LHCN-M2 (cell line): ENCODE data around the gene DOK3. TPM values are rescaled to one million over a fixed set of nuclear protein-coding genes. Genes with fewer than 3 reads are reported as not detected.
"Not testable (repeated sequence)": the region's sequence is repeated elsewhere in the genome, so short reads cannot be mapped to it uniquely, and the experiment has no call there.

Experiments used
- DNase-seq: peaks from one replicate; pipeline ENCODE4 v3.0.0-alpha.2; 2012; ENCODE audit warnings: low read depth
- total RNA-seq: library from RNA; depleted of rRNA; stranded (reverse); fragments of >200 nt; gene quantifications from 2 replicates; pipeline ENCODE4 v1.2.3, GENCODE V29; 2014

Gene DOK3
- total RNA-seq, 1 experiment from 2014 or later = 14.8 TPM

DNA sequence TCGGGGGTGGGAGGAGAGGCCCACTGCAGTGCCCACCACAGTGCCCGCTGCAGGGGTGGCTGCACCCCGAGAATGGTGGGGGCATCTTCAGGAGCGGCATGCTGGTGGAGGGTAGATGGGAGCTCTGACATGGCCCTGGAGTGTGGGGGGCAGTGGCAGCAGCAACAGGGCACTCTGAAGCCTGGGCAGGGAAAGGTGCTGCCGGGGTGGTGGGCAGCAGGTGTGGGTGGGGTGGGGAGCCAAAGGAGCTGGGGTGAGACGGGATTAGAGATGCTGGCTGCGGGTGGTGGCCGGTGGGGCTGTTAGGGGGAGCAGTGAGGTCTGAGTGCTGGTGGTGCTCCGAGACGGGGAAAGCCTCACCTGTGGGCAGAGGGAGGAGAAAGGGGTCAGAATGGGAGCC, 26.8 kb upstream of the DOK3 start:
- no peak for DNase-seq

DNA sequence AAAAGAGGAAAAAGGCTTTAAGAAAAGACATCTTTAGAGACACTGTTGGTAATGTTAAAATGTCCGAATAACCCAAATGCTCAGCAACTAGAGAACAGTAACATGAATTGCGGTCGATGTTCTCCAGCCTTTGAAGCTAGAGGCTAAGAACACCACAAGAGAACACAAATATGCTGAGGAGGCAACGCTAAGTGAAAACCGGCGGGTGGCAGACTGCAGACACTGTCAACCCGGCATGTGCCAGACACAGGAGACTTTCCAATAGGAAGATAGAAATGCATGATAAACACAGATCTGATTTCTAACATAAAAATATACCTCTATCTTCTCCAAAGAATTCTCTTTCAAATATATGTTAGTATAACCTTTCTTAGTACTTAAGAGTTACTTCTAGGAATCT, 25.5 kb upstream of the DOK3 start:
- no peak for DNase-seq

DNA sequence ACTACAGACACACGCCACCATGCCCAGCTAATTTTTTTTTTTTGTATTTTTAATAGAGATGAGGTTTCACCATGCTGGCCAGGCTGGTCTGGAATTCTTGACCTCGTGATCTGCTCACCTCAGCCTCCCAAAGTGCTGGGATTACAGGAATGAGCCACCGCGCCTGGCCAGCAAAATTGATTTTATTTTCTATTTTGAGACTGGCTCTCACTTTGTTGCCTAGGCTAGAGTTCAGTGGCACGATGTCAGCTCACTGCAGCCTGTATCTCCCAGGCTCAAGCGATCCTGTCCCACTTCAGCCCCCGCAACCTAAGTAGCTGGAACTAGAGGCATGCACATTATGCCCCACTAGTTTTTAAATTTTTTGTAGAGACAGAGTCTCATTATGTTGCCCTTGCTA, 24.8 kb upstream of the DOK3 start:
- DNase-seq = not testable (repeated sequence)

DNA sequence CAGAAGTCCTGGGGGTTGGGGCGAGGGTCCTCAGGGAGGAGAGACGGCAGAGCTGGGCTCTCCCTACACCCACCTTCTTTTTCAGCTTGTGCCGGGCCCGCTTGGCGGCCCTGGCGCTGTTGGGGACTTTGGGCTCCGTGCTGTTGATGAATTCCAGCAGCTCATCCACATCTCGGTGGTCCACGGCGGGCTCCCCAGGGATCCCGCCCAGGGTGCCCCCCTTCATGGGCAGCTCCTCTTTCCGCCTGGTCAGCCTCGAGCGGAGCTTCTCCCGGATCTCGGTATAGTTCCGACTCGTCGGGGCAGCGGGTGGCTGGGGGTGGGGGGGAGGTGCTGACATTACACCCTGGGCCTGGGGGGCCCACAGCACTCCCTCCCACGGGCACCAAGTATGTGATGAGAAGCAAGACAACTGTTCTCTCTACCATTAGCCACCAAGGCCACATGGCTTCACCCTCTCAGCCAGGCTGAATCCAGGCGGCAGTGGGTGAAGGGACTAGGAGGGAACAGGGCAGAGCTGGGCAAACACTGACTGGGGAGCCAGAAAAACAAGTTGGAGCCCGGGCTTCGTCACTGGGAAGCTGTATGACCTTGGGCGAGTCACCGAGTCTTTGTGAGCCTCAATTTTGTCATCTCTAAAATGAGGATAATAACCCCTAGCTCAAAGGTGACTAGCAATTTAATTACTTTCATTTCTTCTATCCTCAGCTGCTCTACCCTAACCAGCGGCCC, 21.7 kb upstream of the DOK3 start:
- DNase-seq = no peak

DNA sequence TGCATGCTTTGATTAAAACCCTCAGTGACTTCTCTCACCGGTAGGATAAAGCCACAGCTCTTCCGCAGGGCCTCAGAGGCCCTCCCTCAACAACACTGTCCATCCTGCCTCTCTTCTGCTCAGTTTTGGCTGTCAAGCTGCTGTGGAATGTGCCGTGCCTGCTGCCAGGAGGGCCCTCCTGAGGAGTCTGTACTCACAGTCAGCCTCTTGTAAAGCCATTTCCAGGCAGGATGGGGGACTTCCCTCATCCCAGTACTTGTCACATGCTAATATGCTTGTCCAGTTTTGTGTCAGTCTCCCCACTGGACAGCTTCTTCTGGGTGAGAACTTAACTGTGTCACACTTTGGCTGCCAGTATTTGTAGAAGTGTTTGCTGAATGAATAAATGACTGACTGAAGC, 21.0 kb upstream of the DOK3 start:
- DNase-seq = no peak

DNA sequence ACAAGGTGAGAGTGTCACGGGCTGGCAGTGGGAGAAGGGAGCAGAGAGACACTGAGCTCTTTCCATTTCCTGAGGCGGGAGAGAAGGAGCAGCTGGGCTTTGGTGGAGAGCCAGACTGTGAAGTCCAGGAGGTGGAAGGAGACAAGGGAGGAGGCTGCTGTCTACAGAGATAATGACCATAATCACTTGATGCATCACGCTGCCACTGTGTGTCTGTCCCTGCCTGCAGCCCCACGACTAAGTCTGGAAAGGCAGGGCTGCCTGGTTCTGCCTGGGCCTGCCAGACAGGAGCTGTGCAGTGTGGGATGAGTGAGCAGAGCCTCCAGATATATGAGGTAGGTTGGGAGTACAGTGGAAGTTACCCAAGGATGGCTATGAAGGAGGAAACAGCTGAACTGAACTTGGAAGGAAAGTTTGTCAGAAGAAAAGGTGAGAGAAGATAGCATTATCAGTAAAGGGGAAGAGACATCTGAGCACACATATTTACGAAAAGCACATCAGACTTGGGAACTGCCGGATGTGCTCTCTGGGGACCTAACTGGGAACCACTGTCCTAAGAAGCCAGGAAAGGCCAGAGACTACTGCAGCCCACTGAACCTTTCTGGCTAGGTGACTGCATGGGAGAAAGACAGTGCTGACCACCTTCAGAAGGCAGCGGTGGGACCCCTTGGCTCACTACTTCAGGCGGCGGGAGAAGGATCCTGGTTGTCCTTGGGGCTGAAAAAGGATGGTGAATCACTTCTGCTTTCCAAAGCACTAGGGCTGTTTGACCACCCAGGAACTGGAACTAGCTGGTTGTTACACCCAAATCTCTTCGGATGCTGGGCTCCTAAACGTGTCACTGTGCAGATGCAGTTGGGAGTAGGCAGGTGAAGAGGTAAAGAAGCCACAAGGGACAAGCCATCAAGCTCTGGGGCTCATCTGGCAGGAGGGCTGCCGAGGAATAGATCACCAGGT, 19.9 kb upstream of the DOK3 start:
- DNase-seq = no peak

DNA sequence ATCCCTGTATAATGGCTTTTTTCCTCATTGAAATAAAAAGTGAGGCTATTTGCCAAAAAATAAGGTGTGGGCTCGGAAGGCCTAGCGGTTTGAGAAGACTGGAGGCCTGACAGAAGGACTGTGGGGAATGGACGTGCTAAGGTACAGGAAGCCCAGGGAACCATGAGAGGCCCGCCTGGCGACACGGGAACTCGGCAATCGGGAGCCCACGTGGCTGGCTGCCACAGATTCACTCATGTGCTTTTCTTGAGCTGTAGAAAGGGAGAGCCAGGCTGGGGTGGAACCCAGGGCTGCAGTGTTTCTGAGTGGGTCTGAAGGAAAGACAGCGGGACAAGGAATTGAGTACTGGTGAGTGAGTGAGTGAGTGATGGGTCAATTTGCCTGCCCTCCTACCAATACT, 19.0 kb upstream of the DOK3 start:
- no peak for DNase-seq

DNA sequence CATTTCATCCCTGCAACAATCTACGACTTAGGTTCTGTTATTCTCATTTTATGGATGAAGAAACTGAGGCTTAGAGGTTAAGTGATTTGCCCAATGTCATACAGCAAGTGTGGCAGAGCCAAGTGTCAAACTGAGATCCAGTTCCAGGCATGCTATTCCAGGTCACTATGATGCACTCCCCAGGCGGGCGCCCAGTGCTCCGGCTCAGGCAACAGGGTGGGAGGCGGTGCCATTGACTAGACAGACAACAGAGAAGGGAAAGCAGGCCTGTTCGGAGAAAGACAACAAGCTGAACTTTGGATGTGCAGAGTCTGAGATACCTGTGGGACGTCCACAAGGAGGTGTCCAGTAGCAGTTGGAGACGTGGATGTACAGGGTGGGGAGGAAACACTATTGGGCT, 18.0 kb upstream of the DOK3 start:
- DNase-seq = no peak

DNA sequence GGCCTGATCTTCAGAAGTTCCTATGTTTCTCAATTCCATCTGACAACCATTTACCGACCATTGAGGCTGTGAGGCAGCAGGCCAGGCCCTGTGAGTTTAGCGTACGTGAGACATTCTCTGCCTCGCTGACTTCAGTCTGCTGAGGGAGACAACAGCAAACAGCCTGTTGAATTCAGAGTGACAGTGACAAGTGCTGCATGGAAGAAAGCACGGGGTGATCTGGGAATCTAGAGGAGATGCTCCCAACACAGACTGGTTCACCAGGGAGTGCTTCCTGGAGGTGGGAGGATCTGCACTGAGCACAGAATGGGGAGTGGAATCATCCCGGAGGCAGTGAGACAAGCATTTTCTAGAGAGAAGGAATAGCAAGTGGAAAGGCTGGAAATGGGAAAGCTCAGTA, 17.2 kb upstream of the DOK3 start:
- no peak for DNase-seq

DNA sequence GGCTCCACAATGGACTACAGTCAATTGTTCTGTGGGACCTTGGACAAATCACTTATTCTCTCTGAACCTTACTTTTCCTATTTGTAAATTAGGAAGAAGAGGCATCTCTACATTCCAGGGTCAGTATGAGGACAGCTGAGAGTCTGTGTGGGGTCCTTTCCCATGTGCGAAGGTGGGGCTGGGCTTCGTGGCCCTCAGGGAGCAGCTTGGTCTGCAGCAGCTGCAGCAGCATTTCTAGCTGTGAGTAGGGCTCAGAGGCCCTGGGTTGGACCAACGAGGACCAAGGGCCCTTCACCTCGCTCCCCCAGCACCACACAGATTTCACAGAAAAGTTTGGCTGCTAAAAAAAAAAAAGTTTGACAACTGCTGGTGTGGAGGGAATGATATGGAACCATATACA, 16.6 kb upstream of the DOK3 start:
- no peak for DNase-seq

DNA sequence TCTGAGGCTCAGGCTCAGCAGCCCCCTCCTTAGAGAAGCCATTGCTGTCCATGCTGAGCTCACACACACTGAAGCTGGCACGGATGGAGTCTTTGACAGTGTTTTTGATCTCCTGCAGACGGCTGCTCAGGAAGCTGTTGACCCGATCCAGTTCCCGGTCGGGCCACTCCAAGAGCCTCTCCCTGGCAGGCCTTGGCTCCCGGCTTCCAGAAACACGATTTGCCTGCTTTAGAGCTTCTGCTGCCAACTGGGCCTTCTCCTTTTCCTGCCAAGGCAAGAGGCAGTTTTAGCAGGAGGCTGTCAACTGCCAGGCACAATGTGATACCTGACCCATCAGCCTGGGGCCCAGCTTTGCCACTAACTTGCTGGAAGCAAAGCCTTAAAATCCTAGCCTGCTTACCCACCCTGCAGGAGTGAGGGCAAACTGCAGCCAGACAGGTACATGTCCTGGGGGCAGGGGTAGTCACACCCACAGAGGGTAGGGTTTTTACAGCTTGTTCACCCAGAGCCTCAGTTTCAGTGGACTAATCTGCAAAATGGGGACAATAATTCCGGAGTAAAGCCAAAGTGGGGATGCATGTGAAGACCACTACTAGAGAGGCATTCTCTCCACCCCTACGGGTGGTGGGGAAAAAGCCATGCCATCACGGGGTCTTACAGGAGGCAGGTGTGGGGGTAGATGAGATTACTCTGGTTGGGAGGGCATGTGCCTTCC, 15.5 kb upstream of the DOK3 start:
- DNase-seq = no peak

DNA sequence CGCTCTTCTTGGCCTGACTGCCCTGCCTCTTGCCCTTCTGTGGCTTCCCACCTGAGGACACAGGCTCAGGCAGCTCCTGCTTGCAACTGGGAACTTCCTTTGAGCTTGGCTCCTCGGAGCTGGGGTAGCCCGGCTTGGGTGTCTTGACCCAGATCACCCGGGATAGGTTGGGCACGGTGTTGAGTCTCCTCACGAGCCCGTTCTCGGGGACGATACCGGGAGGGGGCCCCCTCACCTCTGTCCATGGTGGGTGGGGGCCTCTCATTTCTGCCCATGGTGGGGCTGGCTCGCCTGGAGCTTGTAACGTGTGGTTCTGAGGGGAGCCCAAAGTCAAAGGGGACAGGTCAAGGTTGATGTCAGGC, 14.9 kb upstream of the DOK3 start:
- DNase-seq = no peak

DNA sequence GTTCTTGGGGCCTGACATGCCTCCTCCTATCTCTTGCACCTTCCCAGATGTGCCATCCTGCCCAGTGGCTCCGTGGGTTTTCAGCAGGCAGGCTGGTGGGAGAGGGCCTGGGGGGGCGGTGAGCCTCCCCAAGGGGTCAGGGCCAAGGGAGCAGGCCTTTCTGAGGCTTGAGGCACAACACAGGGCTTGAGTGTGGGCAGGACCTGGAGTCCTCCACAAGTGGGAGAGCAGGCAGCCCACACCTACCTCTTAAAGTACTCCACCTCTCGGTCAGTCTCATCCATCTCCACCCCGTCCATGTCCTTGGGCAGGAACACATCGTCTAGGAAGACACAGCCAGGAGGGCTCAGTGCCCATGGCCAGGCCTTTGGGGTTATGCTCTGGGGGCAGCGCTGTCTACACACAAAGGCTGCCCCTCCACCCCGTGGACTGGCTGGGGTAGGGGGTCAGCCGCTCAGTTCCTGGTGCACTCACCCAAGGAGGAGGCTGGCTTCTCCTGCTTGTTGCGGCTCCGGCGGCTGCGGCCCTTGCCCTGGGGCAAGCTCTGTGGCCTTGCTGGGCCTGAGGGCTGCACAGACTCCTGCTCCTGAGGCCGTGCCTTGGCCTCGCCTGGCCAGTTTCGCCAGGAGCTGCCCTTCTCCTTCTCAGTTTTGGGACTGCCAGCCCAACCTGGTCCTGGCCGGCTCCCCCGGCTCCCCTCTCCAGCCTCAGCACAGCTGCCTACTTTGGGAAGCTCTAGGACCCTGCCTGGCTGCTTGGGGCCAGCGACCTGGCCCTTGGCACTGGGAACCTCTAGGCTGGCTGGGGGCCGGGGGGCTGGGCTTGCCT, 14.3 kb upstream of the DOK3 start:
- no peak for DNase-seq

DNA sequence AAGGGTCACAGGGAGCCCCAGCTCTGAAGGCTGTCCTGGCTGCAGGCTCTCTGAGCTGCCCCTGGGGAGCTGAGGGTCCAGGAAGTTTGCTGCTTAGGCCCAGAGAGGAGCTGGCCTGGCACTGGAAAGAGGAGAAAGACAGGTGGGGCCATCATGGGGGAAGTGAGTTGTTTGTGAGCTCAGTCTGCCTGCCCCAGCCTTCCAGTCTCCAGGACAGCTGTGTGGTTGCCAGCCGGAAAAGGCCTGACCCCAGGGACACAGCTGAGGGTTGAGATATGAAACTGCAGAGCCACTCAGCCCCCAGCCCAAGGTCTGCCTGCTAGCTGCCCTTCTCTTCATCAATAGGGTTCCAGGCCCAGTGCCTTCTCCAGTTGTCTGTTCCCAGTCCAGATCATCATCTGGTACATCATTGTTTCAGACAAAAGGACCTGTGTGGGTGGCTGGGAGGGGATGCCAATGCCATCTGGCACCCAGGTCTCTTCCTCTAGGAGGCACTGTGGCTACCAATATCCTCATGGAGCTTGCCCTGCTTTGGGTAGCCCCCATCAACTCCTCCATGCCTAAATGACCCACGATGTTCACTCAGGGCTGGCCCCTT, 11.4 kb upstream of the DOK3 start:
- peak; percentile 82 for DNase-seq

DNA sequence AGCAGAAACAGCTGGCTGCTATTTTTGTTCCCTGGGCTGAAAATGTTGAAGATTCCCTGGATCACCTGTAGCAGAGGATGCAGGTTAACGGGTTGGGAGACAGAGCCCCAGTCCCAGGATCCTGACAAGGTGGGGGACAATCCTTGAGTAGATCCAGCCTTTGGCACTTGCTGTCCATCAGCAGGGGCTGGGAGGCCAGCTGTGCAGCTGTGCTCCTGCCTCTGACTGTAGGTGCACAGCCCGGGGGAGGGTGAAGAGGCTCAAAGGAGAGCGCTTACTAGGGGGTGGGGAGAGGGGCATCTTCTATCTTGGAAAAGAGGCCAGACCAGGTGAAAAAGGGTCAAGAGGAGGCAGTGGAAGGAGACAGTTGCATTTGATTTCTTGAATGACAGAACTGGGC, 10.6 kb upstream of the DOK3 start:
- no peak for DNase-seq

DNA sequence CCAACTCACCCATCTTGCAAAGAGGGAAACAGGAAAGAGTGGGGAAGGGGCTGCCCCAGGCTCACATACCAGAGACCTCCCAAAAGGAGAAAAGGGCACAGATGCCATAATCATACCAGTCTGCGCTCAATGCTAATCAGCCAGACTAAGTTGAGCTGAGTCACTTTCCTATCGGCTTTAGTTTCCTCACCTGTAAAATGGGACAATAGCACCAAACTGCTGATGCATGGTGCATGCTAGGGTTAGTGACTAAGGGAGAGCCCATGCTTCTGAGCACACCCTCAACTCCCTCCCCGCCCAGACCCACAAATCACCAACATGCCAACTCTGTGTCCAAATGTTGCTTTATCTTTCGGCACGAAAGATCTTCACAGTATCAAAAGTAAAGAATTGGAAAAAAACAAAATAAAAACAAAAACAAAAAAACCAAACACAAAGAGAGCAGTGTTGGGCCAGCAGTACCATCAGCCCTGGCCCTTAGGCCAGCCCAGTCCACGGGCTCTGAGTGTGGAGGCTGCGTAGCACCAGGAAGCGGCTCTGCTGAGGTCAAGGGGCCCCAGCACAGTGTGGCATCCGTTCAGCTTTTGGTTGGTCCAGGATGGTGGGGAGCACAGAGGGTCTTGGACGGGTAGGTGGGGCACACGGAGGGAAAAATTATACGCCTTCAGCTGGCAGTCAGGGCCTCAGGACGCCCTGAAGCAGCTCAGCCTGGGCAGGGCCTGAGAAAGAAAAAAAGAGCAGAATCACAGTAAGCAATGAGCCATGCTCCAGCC, 10.0 kb upstream of the DOK3 start:
- no peak for DNase-seq

DNA sequence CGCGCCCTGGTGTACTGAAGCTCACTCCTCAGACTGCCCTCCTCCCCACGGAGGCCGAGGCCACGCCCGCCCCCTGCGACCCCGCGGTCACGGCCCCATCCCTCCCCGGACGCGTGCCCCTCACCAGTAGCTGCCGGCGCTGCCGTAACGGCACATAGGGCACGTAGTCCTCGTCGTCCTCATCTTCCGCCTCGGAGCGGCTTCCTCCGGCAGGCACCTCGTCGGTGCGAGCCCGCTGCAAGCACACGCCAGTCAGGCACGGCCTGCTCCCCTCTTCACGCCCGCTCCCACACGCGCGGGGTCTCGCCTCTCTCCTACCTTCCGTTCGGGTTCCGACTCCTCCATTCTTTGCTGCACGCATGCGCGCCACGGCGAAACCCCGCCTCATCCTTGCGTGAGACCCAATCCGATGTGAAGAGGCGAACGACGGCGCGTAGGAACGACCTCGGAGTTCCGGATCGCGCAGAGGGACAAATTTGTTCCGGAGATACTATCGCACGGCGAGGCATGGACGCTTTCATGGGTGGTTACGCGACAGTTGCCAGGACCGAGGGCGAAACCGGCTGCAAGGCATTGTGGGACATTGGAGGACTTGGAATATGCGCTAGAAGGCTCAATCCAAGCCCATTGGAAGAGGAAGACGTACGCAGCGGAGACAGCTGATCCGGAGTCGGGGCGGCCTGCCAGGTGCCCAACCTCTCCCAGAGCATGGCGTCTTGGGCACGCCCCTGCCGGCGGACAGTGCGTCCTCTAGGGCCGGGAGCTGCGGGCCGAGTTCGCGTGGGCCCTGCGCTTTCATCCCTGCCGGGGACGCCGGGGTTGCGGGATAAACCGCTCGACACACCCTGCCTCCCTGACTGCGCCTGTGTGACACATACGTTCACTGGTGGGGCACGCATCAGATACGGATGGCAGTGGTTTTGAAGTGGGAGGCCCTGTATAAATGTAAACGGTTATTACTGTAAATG, 7.3 kb upstream of the DOK3 start, which contains the start of gene DDX41:
Gene DDX41 (minus strand): TSS at position 361 of the 968 bp plus-strand sequence. CDS start 16 bp downstream, at position 345.
- DNase-seq = peak; percentile 99

DNA sequence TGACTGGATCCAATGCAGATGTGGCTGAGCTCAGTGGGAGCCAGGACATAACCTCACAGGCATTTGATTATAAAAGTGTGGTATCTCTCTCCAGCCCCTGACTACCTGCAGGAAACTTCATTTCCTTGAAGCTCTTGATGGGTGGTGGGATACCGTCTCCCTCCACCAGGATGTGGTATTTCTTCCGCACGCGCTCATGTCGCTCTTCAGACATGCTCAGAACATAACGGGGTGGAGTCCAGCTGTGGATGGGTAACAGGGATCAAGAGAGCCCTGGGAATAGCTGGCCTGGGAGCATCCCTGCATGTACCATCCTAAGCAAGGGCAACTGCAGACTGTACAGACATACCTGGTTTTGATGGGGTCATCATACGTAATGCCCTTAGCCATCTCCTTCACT, 6.0 kb upstream of the DOK3 start:
- no peak for DNase-seq

DNA sequence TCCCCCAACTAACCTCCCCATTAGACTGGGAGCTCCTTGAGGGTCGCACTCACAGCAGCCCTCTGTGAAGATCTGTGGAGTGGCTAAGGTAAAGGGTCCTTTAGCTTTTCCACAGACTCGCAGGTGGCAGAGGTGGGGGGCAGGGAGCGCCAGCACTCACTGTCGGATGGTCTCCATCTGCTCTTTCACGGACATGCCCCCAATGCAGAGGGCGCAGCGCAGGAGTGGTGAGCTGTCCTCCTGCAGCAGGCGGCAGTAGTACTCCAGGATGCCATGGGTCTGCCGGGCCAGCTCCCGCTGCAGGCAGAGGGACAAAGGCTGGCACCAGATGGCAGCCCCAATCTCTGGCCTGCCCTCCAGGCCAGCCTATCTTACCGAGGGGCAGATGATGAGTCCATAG, 4.9 kb upstream of the DOK3 start:
- no peak for DNase-seq
